Skeletal muscle satellite cell (primary cell): ENCODE measurements around the gene AMBP.

Experiments
- H3K27me3 ChIP-seq: 2 replicates; pipeline ENCODE4 v1.7.0; 2013; ENCODE audit warnings: low read length; ENCODE audit not compliant: control insufficient read depth, insufficient read depth
- H3K36me3 ChIP-seq: 2 replicates; pipeline ENCODE4 v1.7.0; 2013; ENCODE audit warnings: mild to moderate bottlenecking, control low read depth, low read length; ENCODE audit not compliant: insufficient read depth
- H3K4me1 ChIP-seq: 2 replicates; pipeline ENCODE4 v1.7.0; 2013; ENCODE audit warnings: low read length; ENCODE audit not compliant: control insufficient read depth, insufficient read depth
- H3K4me2 ChIP-seq: 2 replicates; pipeline ENCODE4 v1.7.0; 2013; ENCODE audit warnings: mild to moderate bottlenecking, low read length
- H3K4me3 ChIP-seq: 2 replicates; pipeline ENCODE4 v1.7.0; 2013; ENCODE audit warnings: low read length
- H3K9ac ChIP-seq: 2 replicates; pipeline ENCODE4 v1.7.0; 2013; ENCODE audit warnings: mild to moderate bottlenecking, low read depth, low read length, moderate library complexity
- H3K9me3 ChIP-seq: replicated peaks from 2 replicates; pipeline ENCODE4 v1.7.0; 2013; ENCODE audit warnings: mild to moderate bottlenecking, control low read depth, low read length

The AMBP gene

DNA sequence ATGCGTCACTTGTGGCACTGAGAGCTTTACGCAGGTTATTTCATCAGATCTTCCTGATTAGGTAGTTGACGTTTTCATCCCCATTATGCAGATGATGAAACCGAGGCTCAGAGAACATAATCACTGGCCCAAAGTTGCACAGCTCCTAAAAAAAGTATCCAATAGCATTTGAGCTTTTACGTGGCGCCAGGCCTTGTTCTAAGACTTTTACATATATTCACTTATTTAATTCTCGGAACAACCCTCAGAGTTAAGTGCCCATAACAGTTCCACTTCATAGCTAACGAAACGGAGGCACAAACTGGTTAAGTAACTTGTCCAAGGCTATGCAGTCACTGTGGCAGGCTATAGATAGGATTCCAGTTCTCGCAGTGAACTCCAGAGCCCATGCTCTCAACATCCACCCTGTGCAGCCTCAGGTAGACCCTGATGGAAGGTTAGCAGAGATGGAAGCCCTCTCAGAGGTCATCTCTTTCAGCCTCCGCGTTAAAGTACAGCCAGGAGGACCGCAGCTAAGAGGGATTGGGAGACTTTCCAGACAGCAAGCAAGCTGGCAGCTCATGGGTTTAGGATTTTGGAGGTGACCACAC lies 39.3 kb downstream of the AMBP start:
- Histone ChIP-seq H3K9me3 (no peaks in the 10 kb centered on the region), H3K36me3 (peaks cover 50% of the 10 kb centered on the region), H3K4me3 (no peak overlapping the region), H3K9ac (no peak overlapping the region), H3K27me3 (no peaks in the 10 kb centered on the region), H3K4me1 (no peaks in the 10 kb centered on the region), H3K4me2 (no peak overlapping the region)

DNA sequence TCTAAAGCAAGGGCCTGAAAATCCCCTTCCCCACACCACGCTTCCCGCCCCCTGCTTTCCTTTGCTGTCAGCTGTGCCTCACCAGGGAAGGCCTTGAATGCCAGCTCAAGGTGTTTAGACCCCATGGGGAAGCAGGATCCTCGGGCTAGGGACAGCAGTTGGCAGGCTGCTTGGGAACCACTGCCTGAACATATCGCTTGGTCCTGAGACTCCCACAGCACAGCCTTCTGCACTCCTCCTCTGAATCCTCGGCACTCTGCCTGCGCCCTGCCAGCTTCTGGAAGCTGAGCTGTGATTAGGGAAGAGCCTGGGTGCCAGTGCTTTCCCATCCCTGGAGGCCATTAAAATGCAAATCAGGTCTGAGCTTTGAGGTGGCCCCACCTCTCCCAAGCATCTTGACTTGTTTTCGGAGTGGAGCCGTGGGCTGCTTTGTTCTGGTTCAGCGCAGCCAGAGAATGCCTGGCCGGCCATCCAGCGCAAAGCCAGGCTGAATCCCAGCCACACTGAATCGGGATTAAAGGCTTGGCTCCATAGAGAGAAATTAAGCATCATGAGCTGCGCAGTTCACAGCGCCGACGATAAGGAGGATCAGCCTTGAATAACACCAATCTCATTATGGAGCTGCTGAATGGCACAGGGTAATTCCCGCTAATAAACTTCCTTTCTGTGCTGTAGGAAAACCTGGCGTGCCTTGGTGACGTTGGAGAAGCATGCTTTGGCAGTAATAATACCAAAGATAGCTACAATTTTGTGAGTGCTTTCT lies 40.0 kb downstream of the AMBP start:
- Histone ChIP-seq H3K4me1 (no peaks in the 10 kb centered on the region), H3K36me3 (peaks cover 46% of the 10 kb centered on the region), H3K9ac (no peak overlapping the region), H3K4me3 (no peak overlapping the region), H3K27me3 (no peaks in the 10 kb centered on the region), H3K4me2 (no peak overlapping the region), H3K9me3 (no peaks in the 10 kb centered on the region)

DNA sequence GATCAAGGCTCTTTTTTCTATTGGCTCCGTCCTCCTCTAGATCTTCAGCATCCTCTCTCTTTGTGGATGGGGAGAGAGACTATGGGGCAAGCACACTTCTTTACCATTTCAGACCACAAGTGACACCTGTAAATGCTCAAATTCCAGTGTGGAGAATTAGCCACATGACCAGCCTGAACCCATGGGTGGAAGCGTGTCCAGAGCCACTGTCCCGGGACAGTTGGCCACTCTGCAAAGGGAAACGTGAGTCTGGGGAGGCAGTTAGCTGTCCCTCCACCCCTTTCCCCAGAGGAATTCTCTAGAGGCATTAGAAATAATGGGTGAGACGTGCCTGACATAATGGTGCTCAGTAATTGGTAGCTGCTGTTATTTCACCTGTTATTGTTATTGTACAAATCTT lies 40.9 kb downstream of the AMBP start:
- Histone ChIP-seq H3K4me3 (no peak overlapping the region), H3K27me3 (no peaks in the 10 kb centered on the region), H3K36me3 (peaks cover 46% of the 10 kb centered on the region), H3K4me1 (no peaks in the 10 kb centered on the region), H3K4me2 (no peak overlapping the region), H3K9ac (no peak overlapping the region), H3K9me3 (no peaks in the 10 kb centered on the region)

DNA sequence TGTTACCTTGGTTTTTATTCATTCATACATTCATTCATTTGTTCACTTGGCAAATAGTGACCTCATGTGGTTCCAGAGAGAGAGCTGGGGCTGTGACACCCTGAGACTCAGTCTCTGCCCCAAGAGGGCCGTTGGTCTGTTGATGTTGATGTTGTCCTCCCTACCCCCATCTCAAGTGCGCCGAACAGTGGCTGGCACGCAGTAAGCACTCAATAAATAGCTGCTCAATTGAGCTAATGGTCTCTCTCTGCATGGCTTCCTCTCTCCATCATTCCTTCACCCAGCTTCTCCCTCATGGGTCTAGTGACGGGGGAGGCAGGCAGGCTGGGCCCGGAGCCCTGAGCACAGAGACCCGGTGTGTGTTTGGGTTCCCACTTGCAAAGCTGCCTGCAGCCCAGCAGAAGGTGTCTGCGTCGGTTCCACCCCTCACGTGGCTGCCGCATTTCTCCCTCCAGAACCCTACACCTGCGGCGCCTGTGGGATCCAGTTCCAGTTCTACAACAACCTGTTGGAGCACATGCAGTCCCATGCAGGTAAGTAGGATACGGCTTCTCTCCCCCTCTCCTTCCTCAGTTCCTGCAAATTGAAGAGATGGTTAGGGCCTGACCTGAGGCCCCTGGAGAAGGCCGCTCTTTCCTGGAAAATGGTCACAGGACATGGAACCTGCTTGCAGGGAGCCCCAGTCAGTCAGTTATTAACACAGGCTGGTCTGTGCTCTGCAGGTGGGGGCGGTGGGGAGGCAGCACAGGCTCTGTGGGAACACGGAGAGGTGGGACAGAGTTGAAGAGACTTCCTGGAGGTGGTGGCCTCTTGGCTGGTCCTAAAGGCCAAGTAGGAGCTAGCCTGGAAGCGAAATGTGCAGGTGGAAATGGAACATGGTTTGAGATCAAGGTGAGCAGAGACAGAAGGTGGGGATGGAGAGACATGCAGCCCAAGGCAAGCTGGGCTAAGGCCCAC lies 42.0 kb downstream of the AMBP start:
- no peaks in the 10 kb centered on the region for H3K4me1 ChIP-seq
- no peaks in the 10 kb centered on the region for H3K27me3 ChIP-seq
- H3K36me3 ChIP-seq: peaks cover 46% of the 10 kb centered on the region
- no peak overlapping the region for H3K9ac ChIP-seq
- H3K4me2 ChIP-seq: no peak overlapping the region
- no peaks in the 10 kb centered on the region for H3K9me3 ChIP-seq
- H3K4me3 ChIP-seq: no peak overlapping the region

DNA sequence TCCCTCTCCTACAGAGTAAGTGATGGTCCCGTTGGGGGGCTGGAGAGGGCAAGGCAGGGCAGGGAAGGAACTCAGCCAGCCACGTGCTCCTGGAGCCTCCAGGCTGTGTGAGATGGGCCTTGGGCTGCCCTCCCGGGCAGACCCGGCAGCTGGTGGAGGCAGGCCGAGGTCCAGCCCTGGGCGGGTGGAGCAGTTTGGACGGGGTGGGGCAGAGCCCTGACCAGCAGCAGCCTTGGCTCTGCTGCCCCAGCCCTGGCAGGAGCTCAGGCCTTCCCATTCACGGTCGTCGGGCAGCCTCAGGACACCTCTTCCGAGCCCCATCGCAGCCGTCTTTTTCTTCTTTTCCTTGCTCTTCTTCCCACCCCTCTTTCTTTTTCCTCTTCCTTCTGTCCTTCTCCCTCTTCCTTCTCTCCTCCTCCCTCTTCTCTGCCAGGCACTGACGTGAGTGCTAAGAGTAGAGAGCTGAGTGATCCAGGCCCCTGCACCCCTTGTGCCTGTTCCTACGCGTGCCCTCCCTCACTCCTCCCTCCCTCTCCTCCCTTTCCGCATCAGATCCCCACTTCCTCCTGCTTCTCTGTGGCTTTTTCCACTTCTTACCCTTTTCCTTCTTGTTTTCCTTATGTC lies 42.8 kb downstream of the AMBP start:
- H3K9ac ChIP-seq: no peak overlapping the region
- no peaks in the 10 kb centered on the region for H3K9me3 ChIP-seq
- H3K27me3 ChIP-seq: no peaks in the 10 kb centered on the region
- peaks cover 46% of the 10 kb centered on the region for H3K36me3 ChIP-seq
- H3K4me1 ChIP-seq: no peaks in the 10 kb centered on the region
- no peak overlapping the region for H3K4me2 ChIP-seq
- no peak overlapping the region for H3K4me3 ChIP-seq

DNA sequence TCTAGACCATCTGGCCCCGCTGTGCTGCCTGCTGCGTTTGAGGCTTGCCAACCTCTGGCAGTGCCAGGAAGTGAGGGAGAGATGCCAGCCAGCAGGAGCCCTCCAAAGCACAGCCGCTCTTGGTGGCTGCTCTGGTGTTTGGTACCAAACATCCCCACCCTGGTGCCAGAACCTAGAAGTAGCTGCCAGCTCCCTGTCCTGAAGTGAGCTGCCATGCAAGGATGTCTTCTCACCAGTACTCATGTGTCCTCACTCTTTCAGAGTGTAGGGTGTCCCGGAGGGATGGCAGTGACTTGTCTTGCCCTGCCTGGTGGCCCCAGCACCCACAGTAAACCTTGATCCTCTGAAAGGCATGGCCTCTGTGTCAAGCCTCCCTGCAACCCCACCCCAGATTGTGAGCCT lies 43.4 kb downstream of the AMBP start:
- Histone ChIP-seq H3K36me3 (peaks cover 44% of the 10 kb centered on the region), H3K9me3 (no peaks in the 10 kb centered on the region), H3K27me3 (no peaks in the 10 kb centered on the region), H3K4me2 (no peak overlapping the region), H3K4me1 (no peaks in the 10 kb centered on the region), H3K9ac (no peak overlapping the region), H3K4me3 (no peak overlapping the region)

DNA sequence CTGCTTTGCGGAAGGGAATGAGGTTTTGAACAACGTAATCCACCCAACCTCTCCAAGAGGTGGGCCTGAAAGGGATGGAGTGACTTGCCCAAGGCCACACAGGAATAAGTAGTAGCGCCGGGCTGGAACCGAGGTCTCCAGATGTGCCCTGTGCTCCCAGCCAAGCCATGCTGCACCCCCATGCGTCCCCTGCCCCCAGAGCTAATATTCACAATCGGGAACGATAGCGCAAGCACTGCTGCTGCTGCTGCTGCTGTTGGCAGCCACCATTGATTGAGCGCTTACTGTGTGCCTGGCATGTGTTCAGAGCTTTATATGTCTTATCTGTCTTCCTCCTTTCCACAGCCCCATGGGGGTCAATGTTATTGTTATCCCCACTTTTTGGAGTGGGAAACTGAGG lies 43.9 kb downstream of the AMBP start:
- H3K9ac ChIP-seq: no peak overlapping the region
- peaks cover 48% of the 10 kb centered on the region for H3K36me3 ChIP-seq
- H3K4me1 ChIP-seq: no peaks in the 10 kb centered on the region
- no peaks in the 10 kb centered on the region for H3K27me3 ChIP-seq
- H3K4me2 ChIP-seq: no peak overlapping the region
- H3K4me3 ChIP-seq: no peak overlapping the region
- no peaks in the 10 kb centered on the region for H3K9me3 ChIP-seq

DNA sequence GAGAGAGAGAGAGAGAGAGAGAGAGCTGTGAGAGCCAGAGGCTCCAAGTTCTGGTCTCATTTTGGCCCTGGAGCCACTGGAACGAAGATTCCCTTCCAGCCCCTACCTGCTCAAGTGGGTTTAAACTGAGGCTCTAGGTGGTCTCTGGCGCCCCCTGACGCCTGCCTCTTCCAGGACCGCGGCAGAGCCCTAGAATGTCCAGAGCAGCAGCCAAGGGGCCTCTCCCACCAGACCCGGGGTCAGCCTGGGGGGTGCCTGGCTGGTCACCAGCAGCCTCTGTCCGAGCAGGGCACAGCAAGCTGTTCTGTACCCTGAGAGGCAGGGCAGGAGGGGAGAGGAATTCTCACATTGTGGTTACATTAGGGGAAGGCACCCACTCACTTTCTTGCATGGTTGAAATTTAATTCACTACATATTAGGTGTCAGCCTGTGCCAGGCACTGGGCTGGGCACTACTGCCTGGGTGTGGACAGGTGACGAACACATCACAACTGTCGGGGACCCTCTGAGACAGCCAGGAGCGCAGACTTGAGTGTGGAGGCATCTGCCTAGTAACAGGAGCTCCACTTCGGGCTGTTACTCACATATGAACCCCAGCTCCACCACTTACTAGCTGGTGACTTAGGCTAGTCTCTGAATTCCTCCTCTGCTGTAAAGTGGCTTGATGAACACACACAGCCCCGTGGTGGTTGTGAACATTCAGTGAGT lies 44.5 kb downstream of the AMBP start:
- no peaks in the 10 kb centered on the region for H3K27me3 ChIP-seq
- H3K9ac ChIP-seq: no peak overlapping the region
- H3K9me3 ChIP-seq: no peaks in the 10 kb centered on the region
- no peak overlapping the region for H3K4me3 ChIP-seq
- H3K4me2 ChIP-seq: no peak overlapping the region
- H3K4me1 ChIP-seq: no peaks in the 10 kb centered on the region
- H3K36me3 ChIP-seq: peaks cover 48% of the 10 kb centered on the region

DNA sequence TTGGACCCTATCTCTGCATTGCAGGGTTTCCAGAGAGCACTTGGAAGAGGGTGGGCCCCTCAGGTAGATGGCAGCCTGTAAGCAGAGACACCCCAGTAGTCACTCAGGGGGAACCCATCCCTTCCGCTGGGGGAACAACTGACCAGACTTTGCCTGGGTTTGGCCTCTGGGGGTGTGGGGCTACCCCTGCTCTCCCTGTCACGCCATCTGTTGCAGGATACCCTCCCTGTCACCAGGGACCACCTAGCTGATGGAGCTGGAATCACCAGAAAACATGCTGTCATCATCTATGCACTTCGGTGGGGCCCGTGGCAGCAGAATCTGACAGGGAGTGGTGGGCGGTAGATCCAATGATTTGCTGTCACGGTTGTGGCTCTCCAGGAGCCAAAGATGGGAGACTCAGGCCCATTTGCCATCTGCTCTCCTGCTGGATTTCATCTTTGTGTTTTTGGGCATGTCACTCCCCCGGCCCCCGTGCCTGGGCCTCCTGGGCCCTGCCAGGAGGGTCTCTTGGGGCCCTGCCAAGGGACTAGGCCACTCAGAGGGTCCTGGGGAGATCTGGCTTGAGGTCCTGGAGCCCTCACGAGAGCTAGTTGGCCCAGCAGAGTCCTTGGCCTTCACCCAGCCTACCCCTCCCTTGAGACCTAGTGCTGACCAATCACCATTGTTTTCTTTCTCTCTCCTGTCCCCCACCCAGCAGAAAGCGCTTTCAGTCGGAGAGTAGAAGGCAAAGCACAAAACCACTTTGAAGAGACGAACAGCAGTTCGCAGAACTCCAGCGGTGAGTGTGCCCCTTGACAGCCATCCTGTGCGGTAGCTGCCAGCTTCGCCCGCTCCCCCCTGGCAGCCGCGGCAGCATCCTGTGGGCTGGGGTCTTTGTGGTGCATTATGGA lies 45.9 kb downstream of the AMBP start:
- peaks cover 42% of the 10 kb centered on the region for H3K36me3 ChIP-seq
- H3K4me1 ChIP-seq: no peaks in the 10 kb centered on the region
- H3K9me3 ChIP-seq: no peaks in the 10 kb centered on the region
- H3K9ac ChIP-seq: no peak overlapping the region
- no peaks in the 10 kb centered on the region for H3K27me3 ChIP-seq
- H3K4me2 ChIP-seq: no peak overlapping the region
- no peak overlapping the region for H3K4me3 ChIP-seq

DNA sequence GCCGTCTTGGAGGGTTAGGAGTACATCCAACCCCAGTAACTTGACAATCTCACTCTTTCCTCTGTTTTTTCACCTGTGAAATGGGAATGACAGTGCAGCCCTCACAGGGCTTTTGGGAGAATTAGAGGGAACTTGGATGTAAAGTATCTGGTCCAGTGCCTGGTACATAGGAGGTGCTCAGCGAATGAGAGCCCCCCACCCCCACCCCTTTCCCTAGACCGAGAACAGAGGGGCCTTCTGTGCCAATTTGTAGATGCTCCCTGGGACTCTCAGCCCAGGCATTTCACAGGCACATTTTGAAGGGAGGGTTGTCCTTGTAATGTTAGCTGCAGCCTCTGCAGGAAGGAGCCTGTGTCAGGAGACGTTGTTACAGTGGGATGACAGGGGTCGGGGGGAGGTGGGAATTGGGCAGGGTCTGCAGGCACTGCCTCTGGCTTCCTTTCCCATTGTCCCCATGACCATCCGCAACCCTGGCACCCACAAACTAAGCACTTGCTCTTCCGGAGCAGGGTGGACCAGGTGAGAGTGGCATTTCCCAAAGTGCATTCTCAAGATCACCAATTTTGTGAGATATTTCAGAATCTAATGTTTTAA lies 47.0 kb downstream of the AMBP start:
- Histone ChIP-seq H3K9me3 (no peaks in the 10 kb centered on the region), H3K9ac (no peak overlapping the region), H3K4me1 (no peaks in the 10 kb centered on the region), H3K27me3 (no peaks in the 10 kb centered on the region), H3K36me3 (peaks cover 31% of the 10 kb centered on the region), H3K4me2 (no peak overlapping the region), H3K4me3 (no peak overlapping the region)
